Measurements from ENCODE around the gene RAB13. TPM values are rescaled to one million over a fixed set of nuclear protein-coding genes. Genes with fewer than 3 reads are reported as not detected.
"Not testable (repeated sequence)": the region's sequence is repeated elsewhere in the genome, so short reads cannot be mapped to it uniquely, and the experiment has no call there.

The RAB13 gene
- total RNA-seq, 4 donors from 2014 or later = 41.1 to 56.3 (median 46.6) TPM

GRCh38 chr1:154012129-154012528 is 26.0 kb upstream of the RAB13 start:
- intact Hi-C loops (cut with DNase I) = no loop called here
- Histone ChIP-seq H3K36me3 (no peaks in the 10 kb centered on the region), H3K27me3 (no peaks in the 10 kb centered on the region), H3K4me1 (no peaks in the 10 kb centered on the region), H3K4me3 (no peak overlapping the region), H3K9me3 (no peaks in the 10 kb centered on the region), H3K27ac (replicated peaks in 1 of 4) (no peak overlapping the region)
- no peak for TF ChIP-seq CTCF (IDR thresholded peaks at IDR 0.05)
- TF ChIP-seq EP300 (IDR thresholded peaks at IDR 0.05) = no peak
- TF ChIP-seq POLR2AphosphoS5 (IDR thresholded peaks at IDR 0.05) = no peak
- TF ChIP-seq POLR2A (IDR thresholded peaks at IDR 0.05; ENCODE audit: low read depth) = no peak
- 74% methylated on average over 1 of the region's 1 CpG for WGBS
- no peak for DNase-seq (ENCODE audit: extremely low spot score)

- 88% methylated on average over 3 of the region's 3 CpGs for WGBS
- Histone ChIP-seq H3K9me3 (no peaks in the 10 kb centered on the region), H3K4me1 (no peaks in the 10 kb centered on the region), H3K27ac (replicated peaks in 1 of 4) (no peak overlapping the region), H3K36me3 (no peaks in the 10 kb centered on the region), H3K27me3 (no peaks in the 10 kb centered on the region), H3K4me3 (no peak overlapping the region)
- intact Hi-C loops (cut with DNase I) = no loop called here
- TF ChIP-seq EP300 (IDR thresholded peaks at IDR 0.05) (no peak), CTCF (IDR thresholded peaks at IDR 0.05) (no peak), POLR2AphosphoS5 (IDR thresholded peaks at IDR 0.05) (no peak), POLR2A (IDR thresholded peaks at IDR 0.05; ENCODE audit: low read depth) (no peak)
- DNase-seq (ENCODE audit: extremely low spot score) = no peak
Observed at GRCh38 chr1:154006136-154006535, 20.0 kb upstream of the RAB13 start.

- Histone ChIP-seq H3K27me3 (no peaks in the 10 kb centered on the region), H3K4me1 (peaks cover 0 to 1% (median under 1%) of the 10 kb centered on the region in 4 donors), H3K27ac (replicated peaks in 1 of 4) (no peak overlapping the region), H3K36me3 (peaks cover 0 to 8% (median 3%) of the 10 kb centered on the region in 4 donors), H3K9me3 (no peaks in the 10 kb centered on the region), H3K4me3 (no peak overlapping the region)
- TF ChIP-seq POLR2A (IDR thresholded peaks at IDR 0.05; ENCODE audit: low read depth) = no peak
- no peak for TF ChIP-seq CTCF (IDR thresholded peaks at IDR 0.05)
- TF ChIP-seq POLR2AphosphoS5 (IDR thresholded peaks at IDR 0.05) = no peak
- TF ChIP-seq EP300 (IDR thresholded peaks at IDR 0.05) = no peak
- intact Hi-C loops (cut with DNase I) = no loop called here
- no peak for DNase-seq (ENCODE audit: extremely low spot score)
- 79% methylated on average over 4 of the region's 4 CpGs for WGBS
Observed at GRCh38 chr1:154000420-154000819, 14.3 kb upstream of the RAB13 start.

GRCh38 chr1:153996882-153997281 is 10.7 kb upstream of the RAB13 start:
- H3K4me3 ChIP-seq; H3K27me3 ChIP-seq; H3K27ac ChIP-seq (replicated peaks in 1 of 4); intact Hi-C loops (cut with DNase I); DNase-seq (ENCODE audit: extremely low spot score); H3K9me3 ChIP-seq: not testable (repeated sequence)
- WGBS = 97% methylated on average over 10 of the region's 10 CpGs
- Histone ChIP-seq H3K36me3 (peaks cover 23 to 44% (median 38%) of the 10 kb centered on the region in 4 donors), H3K4me1 (peaks cover 18 to 32% (median 29%) of the 10 kb centered on the region in 4 donors)

GRCh38 chr1:153995640-153996039 is 9.5 kb upstream of the RAB13 start:
- WGBS = 92% methylated on average over 11 of the region's 11 CpGs
- TF ChIP-seq CTCF (IDR thresholded peaks at IDR 0.05) = no peak
- H3K4me3 ChIP-seq = no peak overlapping the region
- H3K36me3 ChIP-seq = peaks cover 24 to 47% (median 42%) of the 10 kb centered on the region in 4 donors
- no peak for DNase-seq (ENCODE audit: extremely low spot score)
- H3K4me1 ChIP-seq = peaks cover 25 to 40% (median 37%) of the 10 kb centered on the region in 4 donors
- H3K9me3 ChIP-seq = no peaks in the 10 kb centered on the region
- intact Hi-C loops (cut with DNase I) = no loop called here
- H3K27me3 ChIP-seq = no peaks in the 10 kb centered on the region
- no peak overlapping the region for H3K27ac ChIP-seq (replicated peaks in 1 of 4)

Data from esophagus muscularis mucosa (tissue), 4 donors.